IMR-90 (cell line): ENCODE measurements around the gene TENT5A.

Source experiments
- CTCF ChIP-seq: conservative IDR thresholded peaks from 2 replicates; pipeline ENCODE4 v1.5.1; 2012; ENCODE audit warnings: mild to moderate bottlenecking, low read depth, low read length, improper control_type of control experiment
- FOS ChIP-seq: fragments of 150-350 bp; IDR thresholded peaks from 2 replicates; pipeline ENCODE4 v1.6.1; 2016; ENCODE audit warnings: low read depth, low read length
- MAFK ChIP-seq: IDR thresholded peaks from 2 replicates; pipeline ENCODE4 v1.6.1; 2012; ENCODE audit warnings: low read depth, low read length, improper control_type of control experiment
- MAZ ChIP-seq: IDR thresholded peaks from 2 replicates; pipeline ENCODE4 v1.6.1; 2012; ENCODE audit warnings: low read depth, mild to moderate bottlenecking, low read length, improper control_type of control experiment, moderate library complexity, borderline replicate concordance
- MXI1 ChIP-seq: IDR thresholded peaks from 2 replicates; pipeline ENCODE4 v1.6.1; 2012; ENCODE audit warnings: low read depth, mild to moderate bottlenecking, low read length, moderate library complexity, borderline replicate concordance
- POLR2A ChIP-seq: IDR thresholded peaks from 2 replicates; pipeline ENCODE4 v1.6.1; 2012; ENCODE audit warnings: mild to moderate bottlenecking, low read depth, low read length
- RAD21 ChIP-seq: IDR thresholded peaks from 2 replicates; pipeline ENCODE4 v1.6.1; 2012; ENCODE audit warnings: low read length, improper control_type of control experiment
- RFX5 ChIP-seq: IDR thresholded peaks from 2 replicates; pipeline ENCODE4 v1.8.0; 2012; ENCODE audit warnings: low read depth, mild to moderate bottlenecking, low read length, moderate library complexity
- USF2 ChIP-seq: fragments of 150-350 bp; IDR thresholded peaks from 2 replicates; pipeline ENCODE4 v1.6.1; 2017; ENCODE audit warnings: mild to moderate bottlenecking, antibody characterized with exemption, low read length, low read depth

GRCh38 chr6:81758221-81758620, 5.7 kb upstream of the TENT5A start:
- TF ChIP-seq CTCF (no peak), RAD21 (no peak), POLR2A (no peak), FOS (no peak), MAFK (no peak), USF2 (no peak), MAZ (no peak), MXI1 (no peak), RFX5 (no peak)
